ENCODE data around the gene TRAF6. TPM values are rescaled to one million over a fixed set of nuclear protein-coding genes. Genes with fewer than 3 reads are reported as not detected.

TRAF6 gene
- total RNA-seq, 4 donors from 2014 or later: 9.8 to 14.4 (median 11.3) TPM

DNA sequence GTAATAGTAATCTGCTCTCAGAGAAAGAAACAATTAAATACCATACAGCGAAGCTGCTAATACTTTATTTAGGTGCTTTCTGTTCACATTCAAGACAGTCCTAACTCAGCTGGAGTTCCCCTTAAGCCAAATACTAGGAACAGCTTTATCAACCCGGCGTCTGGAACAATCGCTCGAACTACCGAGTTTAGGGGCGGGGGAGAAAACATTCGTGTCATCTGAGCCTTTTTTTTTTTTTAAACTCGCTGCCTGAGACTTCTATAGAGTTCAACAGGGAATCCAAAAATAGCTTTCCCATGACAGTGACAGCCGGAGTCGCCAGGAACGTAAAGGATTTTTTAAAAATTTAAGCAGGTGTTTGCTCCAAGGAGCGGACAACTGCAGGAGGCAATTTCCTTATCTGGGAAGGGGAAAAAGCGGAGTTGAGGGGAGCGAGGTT, 852 bp downstream of the TRAF6 start:
- Histone ChIP-seq H3K27me3 (no peaks in the 10 kb centered on the region), H3K36me3 (no peaks in the 10 kb centered on the region), H3K27ac (peak overlapping the region; percentile 88 to 94 (median 92)), H3K9me3 (no peaks in the 10 kb centered on the region), H3K4me3 (peak overlapping the region; percentile 73 to 97 (median 86)), H3K4me1 (peaks cover 18 to 20% of the 10 kb centered on the region in 2 donors)
- ATAC-seq (peak; percentile 48), DNase-seq (peak in 1 of 2 donors; percentile 16)
- TF ChIP-seq CTCF (IDR thresholded peaks at IDR 0.05 in 4 of 5, conservative IDR thresholded peaks at IDR 0.05 in 1 of 5): no peak
- intact Hi-C loops (cut with DNase I; ENCODE audit: low total_unique reads): no loop called here
- in situ Hi-C loops (cut with MboI; ENCODE audit: low sequenced_read_pairs in 4 of 4): loop anchor here in 1 of 4 donors (25.0 kb wide), 1 partner anchor 222 kb away; the partner anchor contains the start of genes COMMD9 and PRR5L

- ATAC-seq (peak in 1 of 2 donors; percentile 19), DNase-seq (no peak)
- H3K4me1 ChIP-seq: peaks cover 18 to 20% of the 10 kb centered on the region in 2 donors
- no peaks in the 10 kb centered on the region for H3K27me3 ChIP-seq
- no peaks in the 10 kb centered on the region for H3K36me3 ChIP-seq
- intact Hi-C loops (cut with DNase I; ENCODE audit: low total_unique reads) (no loop called here), in situ Hi-C loops (cut with MboI; ENCODE audit: low sequenced_read_pairs in 4 of 4) (loop anchor here in 1 of 4 donors (25.0 kb wide), 1 partner anchor 221 kb away; the partner anchor contains the start of genes COMMD9 and PRR5L)
- H3K9me3 ChIP-seq: no peaks in the 10 kb centered on the region
- peak overlapping the region; percentile 73 to 97 (median 86) for H3K4me3 ChIP-seq
- peak overlapping the region; percentile 88 to 94 (median 92) for H3K27ac ChIP-seq
- TF ChIP-seq CTCF (IDR thresholded peaks at IDR 0.05 in 4 of 5, conservative IDR thresholded peaks at IDR 0.05 in 1 of 5) (no peak), POLR2A (IDR thresholded peaks at IDR 0.05) (no peak)
These were observed 1.3 kb downstream of the TRAF6 start for GRCh38 chr11:36508743-36509142.

- Histone ChIP-seq H3K27me3 (no peaks in the 10 kb centered on the region), H3K27ac (peak overlapping the region; percentile 88 to 94 (median 92)), H3K9me3 (no peaks in the 10 kb centered on the region), H3K36me3 (no peaks in the 10 kb centered on the region), H3K4me3 (peak overlapping the region in 3 of 4 donors; percentile 73 to 97 (median 91)), H3K4me1 (peaks cover 20 to 26% of the 10 kb centered on the region in 2 donors)
- peak in 1 of 2 donors; percentile 16 for DNase-seq
- in situ Hi-C loops (cut with MboI; ENCODE audit: low sequenced_read_pairs in 4 of 4): loop anchor here in 1 of 4 donors (25.0 kb wide), 1 partner anchor 221 kb away; the partner anchor contains the start of genes COMMD9 and PRR5L
- intact Hi-C loops (cut with DNase I; ENCODE audit: low total_unique reads): no loop called here
- no peak for ATAC-seq
- TF ChIP-seq CTCF (IDR thresholded peaks at IDR 0.05 in 4 of 5, conservative IDR thresholded peaks at IDR 0.05 in 1 of 5) (no peak), POLR2A (IDR thresholded peaks at IDR 0.05) (no peak)
These were observed 2.1 kb downstream of the TRAF6 start for GRCh38 chr11:36507824-36508489.

DNA sequence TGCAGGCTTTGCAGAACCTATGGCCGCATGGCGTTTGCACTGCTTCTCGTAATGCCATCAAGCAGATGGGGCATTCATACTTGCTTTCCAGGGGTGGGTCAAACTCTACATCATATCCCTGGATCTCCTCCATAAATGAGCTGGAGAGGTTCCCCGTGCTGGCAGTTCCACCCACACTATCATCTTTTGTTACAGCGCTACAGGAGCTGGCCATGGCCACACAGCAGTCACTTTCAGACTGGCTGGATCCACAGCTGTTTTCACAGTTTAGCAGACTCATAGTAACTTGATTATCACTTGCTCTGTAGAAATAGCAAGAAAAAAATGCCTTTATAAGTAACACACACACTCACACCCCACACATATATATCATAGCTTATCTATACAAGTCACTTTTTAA, 8.8 kb downstream of the TRAF6 start:
- intact Hi-C loops (cut with DNase I; ENCODE audit: low total_unique reads): no loop called here
- peak; percentile 53 to 82 for ATAC-seq
- Histone ChIP-seq H3K9me3 (no peaks in the 10 kb centered on the region), H3K27ac (peak overlapping the region; percentile 66 to 84 (median 80)), H3K4me1 (peaks cover 31 to 39% of the 10 kb centered on the region in 2 donors), H3K4me3 (no peak overlapping the region), H3K36me3 (peaks cover 0 to 22% of the 10 kb centered on the region in 2 donors), H3K27me3 (no peaks in the 10 kb centered on the region)
- in situ Hi-C loops (cut with MboI; ENCODE audit: low sequenced_read_pairs in 4 of 4): loop anchor here in 1 of 4 donors (25.0 kb wide), 1 partner anchor 214 kb away; the partner anchor contains the start of genes COMMD9 and PRR5L
- peak in 1 of 2 donors; percentile 48 for DNase-seq
- TF ChIP-seq POLR2A (IDR thresholded peaks at IDR 0.05) (no peak), CTCF (IDR thresholded peaks at IDR 0.05 in 4 of 5, conservative IDR thresholded peaks at IDR 0.05 in 1 of 5) (no peak)

Measured in gastrocnemius medialis (tissue), 4 donors.